Stimulated activated CD8-positive, alpha-beta memory T cell treated with anti-CD3 and anti-CD28 coated beads, Interleukin-4, amount 100 ng/mL, for 48 hours (primary cell): ENCODE data around the gene AGPAT3.
"Not testable (repeated sequence)": the region's sequence is repeated elsewhere in the genome, so short reads cannot be mapped to it uniquely, and the experiment has no call there.

ENCODE experiments used
- DNase-seq: peaks from one replicate; pipeline ENCODE4 v3.0.0-alpha.2; 2020

Gene AGPAT3, protein sequence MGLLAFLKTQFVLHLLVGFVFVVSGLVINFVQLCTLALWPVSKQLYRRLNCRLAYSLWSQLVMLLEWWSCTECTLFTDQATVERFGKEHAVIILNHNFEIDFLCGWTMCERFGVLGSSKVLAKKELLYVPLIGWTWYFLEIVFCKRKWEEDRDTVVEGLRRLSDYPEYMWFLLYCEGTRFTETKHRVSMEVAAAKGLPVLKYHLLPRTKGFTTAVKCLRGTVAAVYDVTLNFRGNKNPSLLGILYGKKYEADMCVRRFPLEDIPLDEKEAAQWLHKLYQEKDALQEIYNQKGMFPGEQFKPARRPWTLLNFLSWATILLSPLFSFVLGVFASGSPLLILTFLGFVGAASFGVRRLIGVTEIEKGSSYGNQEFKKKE

GRCh38 chr21:43864962-43865539 lies at the start of gene AGPAT3:
Gene AGPAT3 (plus strand): TSS chr21:43865223. CDS start chr21:43959682, 94,459 bp downstream.
- DNase-seq: peak; percentile 41

- no peak for DNase-seq
Measured at GRCh38 chr21:43815991-43816390, 49.0 kb upstream of the AGPAT3 start.

- DNase-seq: no peak
Measured at GRCh38 chr21:43816611-43817071, 48.4 kb upstream of the AGPAT3 start.

DNA sequence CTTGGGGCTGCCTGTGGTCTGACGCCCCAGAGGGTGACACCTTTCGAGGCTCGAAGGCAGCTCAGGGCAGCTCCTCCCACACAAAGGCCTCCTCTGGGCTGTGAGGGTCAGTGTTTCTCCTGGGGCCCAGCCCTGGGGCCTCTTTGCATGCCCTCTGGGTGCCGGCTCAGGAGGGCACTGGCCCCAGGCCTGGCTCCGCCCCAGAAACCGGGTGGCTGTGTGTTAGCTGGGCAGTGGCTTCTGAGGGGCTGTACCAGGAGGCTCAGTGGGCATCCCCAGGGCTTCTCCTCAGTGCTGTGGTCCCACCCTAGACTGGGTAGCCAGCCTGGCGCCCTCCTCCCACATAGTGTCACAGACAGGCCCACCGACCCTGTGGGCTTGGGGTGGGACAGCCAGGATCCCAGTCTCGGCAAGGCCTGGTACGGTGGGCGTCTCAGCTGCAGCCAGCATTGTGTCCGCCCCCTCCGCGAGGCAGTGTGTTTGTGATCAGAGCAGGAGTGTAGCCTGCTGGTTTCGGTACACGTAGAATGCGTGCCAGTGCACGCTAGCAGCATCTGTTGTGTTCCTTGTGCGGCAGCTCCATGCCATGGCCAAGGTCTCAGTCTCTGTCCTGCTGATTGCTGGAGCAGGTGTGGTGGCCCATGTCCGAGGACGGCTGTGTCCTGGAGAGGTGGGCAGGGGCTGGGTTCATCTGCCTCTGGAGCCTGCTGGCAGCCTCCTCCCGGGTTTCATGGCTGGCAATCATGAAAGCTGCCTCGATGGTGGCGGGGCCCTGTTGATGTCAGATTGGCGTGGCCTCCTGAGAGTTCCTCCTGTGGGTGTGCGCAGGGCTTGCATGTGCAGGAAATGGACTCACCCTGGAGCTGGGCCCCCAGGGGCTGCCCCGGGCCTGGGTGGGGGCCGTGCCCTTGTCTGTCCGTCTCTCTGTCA lies 47.6 kb upstream of the AGPAT3 start:
- no peak for DNase-seq

DNA sequence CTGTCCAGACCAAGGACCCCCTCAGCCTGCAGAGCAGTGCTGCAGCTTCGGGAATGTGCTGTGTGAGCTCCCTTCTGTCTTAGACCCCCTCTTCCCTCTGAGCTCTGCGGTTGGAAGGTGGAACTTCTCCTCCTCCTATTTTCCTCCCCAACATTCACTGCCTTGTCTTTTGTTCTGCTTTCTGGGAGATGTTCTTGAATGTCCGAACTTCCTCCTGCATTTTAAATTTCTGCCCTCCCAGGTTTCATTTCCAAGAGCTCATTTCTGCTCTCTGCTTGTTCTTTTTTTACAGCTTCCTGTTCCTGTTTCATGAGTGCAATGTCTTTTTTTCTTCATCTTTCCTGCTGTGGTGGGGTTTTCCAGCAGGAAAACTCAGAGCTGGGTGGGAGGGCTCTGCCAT lies 46.3 kb upstream of the AGPAT3 start:
- DNase-seq: no peak

- no peak for DNase-seq
Measured at GRCh38 chr21:43819511-43820405, 45.3 kb upstream of the AGPAT3 start.

DNA sequence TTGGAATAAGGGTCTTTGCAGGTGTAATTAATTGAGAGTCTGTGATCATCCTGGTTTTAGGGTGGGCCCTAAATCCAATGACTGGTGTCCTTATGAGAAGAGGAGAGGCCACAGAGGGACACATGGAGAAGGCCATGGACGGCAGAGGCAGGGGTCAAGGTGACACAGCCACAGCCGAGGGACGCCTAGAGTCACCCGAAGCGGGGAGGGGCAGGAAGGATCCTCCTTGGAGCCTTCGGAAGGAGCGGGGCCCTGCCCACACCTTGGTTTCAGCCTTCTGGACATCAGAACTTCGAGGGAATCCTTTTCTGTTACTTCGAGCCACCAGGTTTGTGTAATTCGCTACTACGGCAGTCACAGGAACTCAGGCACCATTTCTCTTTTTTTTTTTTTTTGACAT lies 44.6 kb upstream of the AGPAT3 start:
- DNase-seq: no peak

DNA sequence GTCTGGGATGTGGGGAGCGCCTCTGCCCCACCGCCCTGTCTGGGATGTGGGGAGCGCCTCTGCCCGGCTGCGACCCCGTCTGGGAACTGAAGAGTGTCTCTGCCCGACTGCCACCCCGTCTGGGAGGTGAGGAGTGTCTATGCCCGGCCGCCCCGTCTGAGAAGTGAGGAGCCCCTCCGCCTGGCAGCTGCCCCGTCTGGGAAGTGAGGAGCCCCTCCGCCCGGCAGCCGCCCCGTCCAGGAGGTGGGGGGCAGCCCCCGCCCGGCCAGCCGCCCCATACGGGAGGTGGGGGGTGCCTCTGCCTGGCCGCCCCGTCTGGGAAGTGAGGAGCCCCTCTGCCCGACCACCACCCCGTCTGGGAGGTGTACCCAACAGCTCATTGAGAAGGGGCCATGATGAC lies 42.9 kb upstream of the AGPAT3 start:
- DNase-seq: not testable (repeated sequence)

- not testable (repeated sequence) for DNase-seq
Measured at GRCh38 chr21:43822741-43823140, 42.3 kb upstream of the AGPAT3 start.

- no peak for DNase-seq
Measured at GRCh38 chr21:43824333-43825241, 40.4 kb upstream of the AGPAT3 start.

DNA sequence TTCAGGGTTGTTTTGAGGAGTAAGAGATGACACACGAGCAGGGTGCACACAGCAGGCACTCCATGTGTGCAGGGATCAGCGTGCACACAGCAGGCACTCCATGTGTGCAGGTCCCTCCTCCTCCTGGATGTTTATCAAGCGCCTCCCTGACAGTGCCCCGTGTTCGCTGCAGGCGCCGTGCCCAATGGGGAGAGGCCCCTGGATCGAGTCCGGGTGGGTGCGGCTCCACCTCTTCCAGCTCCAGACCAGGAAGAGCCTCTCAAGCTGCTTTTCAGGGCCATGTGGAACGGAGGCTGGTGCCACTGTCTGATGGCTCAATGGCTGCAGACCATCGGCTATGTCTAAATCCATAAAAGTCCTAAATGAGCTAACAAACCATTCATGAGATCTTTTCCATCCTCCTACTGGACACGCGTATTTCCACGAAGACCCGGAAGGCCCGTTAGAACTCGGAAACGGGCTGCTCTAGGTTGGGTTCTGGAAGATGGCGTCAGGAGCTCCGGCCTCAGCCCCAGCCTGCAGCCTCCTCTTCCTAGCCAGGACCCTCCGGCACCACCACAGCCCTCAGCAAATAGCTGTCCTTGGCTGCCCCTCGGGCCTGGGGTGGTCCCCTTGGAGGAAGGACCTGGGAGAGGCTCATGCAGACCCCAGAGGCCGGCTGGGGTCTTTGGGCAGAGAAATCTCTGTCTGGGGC lies 39.6 kb upstream of the AGPAT3 start:
- no peak for DNase-seq

- DNase-seq: no peak
Measured at GRCh38 chr21:43825936-43826622, 38.9 kb upstream of the AGPAT3 start.

- no peak for DNase-seq
Measured at GRCh38 chr21:43826623-43826974, 38.4 kb upstream of the AGPAT3 start.

GRCh38 chr21:43827015-43827611 lies 37.9 kb upstream of the AGPAT3 start:
- DNase-seq: no peak

DNA sequence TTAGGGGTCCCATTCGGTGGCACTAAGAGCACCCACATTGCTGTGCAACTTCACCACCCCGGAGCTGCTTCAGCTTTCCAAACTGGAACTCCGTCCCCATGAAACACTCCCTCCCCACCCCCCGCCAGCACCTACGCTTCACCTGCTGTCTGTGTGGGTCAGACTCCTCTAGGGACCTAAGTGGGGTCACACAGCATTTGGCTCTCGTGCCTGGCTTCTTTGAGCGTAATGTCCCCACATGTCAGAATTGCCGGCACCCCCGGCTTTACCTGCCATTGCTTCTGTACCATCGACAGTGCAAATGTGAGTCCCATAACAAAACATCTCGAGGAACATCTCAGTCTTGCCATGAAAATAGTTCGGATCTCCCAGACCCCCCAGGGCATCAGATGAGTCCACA lies 35.9 kb upstream of the AGPAT3 start:
- DNase-seq: no peak

DNA sequence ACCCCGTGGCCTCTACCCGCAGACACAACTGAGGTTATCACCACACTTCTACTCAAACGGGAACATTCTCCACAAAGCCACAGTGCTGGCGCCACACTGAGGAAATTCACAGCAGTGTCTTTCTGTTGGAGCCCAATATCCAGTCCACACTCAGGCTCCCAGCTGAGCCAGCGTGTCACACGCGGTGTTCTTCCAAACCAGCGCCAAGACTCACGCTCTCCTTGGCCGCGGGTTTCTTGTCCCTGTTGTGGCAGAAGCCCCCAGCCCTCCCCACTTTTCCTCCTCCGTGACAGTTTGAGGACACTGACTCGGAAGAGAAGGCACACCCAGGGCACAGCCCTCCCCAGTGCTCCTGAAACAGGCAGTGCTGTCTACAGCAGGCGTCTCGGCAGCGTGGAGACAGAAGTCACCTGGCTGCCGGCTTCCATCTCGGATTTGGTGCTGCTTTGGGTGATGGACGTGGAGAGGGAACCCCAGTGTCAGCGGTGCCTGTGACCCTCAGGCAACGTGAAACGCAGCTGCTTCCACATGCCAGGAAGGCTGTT lies 35.4 kb upstream of the AGPAT3 start:
- no peak for DNase-seq

- DNase-seq: no peak
Measured at GRCh38 chr21:43832158-43832550, 32.9 kb upstream of the AGPAT3 start.

- no peak for DNase-seq
Measured at GRCh38 chr21:43832648-43833047, 32.4 kb upstream of the AGPAT3 start.

DNA sequence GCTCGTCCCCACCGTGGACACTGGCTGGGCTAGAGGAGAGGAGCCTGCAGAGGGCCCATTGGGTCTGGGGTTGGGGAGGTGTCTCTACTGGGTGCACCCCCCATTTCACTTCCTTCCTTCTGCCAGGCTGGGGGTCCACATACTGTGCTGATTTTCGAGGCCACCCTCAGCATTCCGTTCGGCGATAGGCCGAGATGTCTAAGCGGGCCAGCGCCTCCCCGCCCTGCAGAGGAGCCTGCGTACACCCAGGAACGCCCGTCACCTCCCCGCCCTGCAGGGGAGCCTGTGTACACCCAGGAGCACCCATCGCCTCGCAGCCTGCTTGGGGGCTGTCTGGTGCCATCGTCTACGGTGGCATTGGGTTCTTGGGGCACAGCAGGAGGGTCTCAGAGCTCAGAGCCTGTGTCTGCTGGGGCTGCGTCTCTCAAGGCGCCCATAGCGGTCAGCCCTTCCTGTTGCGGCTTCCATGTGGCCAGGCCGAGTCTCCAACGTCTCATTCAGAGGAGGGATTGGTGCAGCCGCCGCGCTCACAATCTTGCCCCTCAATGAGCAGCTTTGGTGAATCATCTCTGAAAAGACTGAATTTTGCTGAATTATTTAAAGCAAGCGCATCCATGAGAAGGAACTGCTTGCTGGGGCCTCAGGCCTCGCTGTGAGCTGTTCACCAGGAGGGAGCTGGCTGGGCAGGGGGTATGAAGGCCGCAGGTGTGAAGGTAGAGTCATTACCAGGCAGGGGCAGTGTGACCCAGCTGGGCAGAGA lies 30.7 kb upstream of the AGPAT3 start:
- no peak for DNase-seq
